LNCaP clone FGC (cell line): ENCODE data around the gene MEG3.

Experiments used
- DNase-seq: peaks from one replicate; pipeline ENCODE4 v3.0.0-alpha.2; 2011; ENCODE audit warnings: low read depth
- H3K4me3 ChIP-seq: 2 replicates; pipeline ENCODE4 v1.5.1; 2011; ENCODE audit warnings: mild to moderate bottlenecking, low read depth, low read length, control low read depth
- CTCF ChIP-seq: IDR thresholded peaks from 2 replicates; pipeline ENCODE4 v1.5.1; 2012; ENCODE audit warnings: mild to moderate bottlenecking; ENCODE audit not compliant: control insufficient read depth, insufficient read depth; ENCODE audit errors: extremely low read depth

The MEG3 gene

GRCh38 chr14:100900837-100901390, 75.0 kb downstream of the MEG3 start:
- no peak overlapping the region for H3K4me3 ChIP-seq
- peak; percentile 38 for TF ChIP-seq CTCF
- DNase-seq = no peak

GRCh38 chr14:100901391-100902183, 75.7 kb downstream of the MEG3 start:
- no peak for DNase-seq
- no peak overlapping the region for H3K4me3 ChIP-seq

GRCh38 chr14:100902295-100903133, 76.6 kb downstream of the MEG3 start:
- H3K4me3 ChIP-seq = no peak overlapping the region
- TF ChIP-seq CTCF = peak; percentile 16; the same call in 1 of the 2 replicates
- DNase-seq = no peak

More at GRCh38 chr14:100901391-100902183, 75.7 kb downstream of the MEG3 start:
- no peak for TF ChIP-seq CTCF

GRCh38 chr14:100903134-100903468, 77.2 kb downstream of the MEG3 start:
- no peak for TF ChIP-seq CTCF
- H3K4me3 ChIP-seq = no peak overlapping the region
- DNase-seq = no peak

GRCh38 chr14:100903672-100904185, 77.8 kb downstream of the MEG3 start, which contains the start of gene RTL1:
RTL1 (minus strand) TSS chr14:100903722; CDS start chr14:100884788, 18,934 bp downstream.
- DNase-seq = no peak
- TF ChIP-seq CTCF = no peak
- no peak within 1 kb of the TSS for H3K4me3 ChIP-seq

- no peak overlapping the region for H3K4me3 ChIP-seq
- no peak for DNase-seq
- peak; percentile 41 for TF ChIP-seq CTCF
These were observed 78.6 kb downstream of the MEG3 start for GRCh38 chr14:100904307-100905087.
